B cell (primary cell): Measurements from ENCODE around the gene DNAH10. TPM values are rescaled to one million over a fixed set of nuclear protein-coding genes. Genes with fewer than 3 reads are reported as not detected.

Experiments used
- ATAC-seq: fragments of 200-7000 bp; cut with Tn5 transposase; one replicate; pipeline ENCODE4 v1.10.0; 2021; ENCODE audit warnings: low read depth, mild to moderate bottlenecking, moderate number of reproducible peaks, moderate library complexity
- CTCF ChIA-PET: fragments of 350-600 bp; sonication (Branson Sonifier 250); formaldehyde crosslinking; loops from one replicate; lab custom pipeline; 2021; ENCODE audit warnings: antibody characterized with exemption, inconsistent platforms; lab: Charles Lee
- POLR2A ChIA-PET: fragments of 350-600 bp; sonication (Branson Sonifier 250); formaldehyde crosslinking; loops from one replicate; lab custom pipeline; 2021; ENCODE audit warnings: antibody characterized with exemption; lab: Charles Lee
- DNase-seq: peaks from one replicate; pipeline ENCODE4 v3.0.0; 2013
- H2AFZ ChIP-seq: 2 replicates; pipeline ENCODE4 v1.6.1; 2012; ENCODE audit warnings: mild to moderate bottlenecking, low read depth, low read length; ENCODE audit not compliant: insufficient read depth, poor library complexity, severe bottlenecking
- H3K27ac ChIP-seq, 2 donors: 1 replicate in 1 of 2; 2 replicates in 1 of 2; pipeline ENCODE4 v1.5.1; 2012 to 2013; ENCODE audit warnings: low read length in 2 of 2, mild to moderate bottlenecking in 2 of 2, moderate library complexity in 1 of 2
- H3K27me3 ChIP-seq, 4 experiments: fragments of 200-600 bp in 1 of 4; sonication (generic) in 1 of 4; replicated peaks in 1 of 4; 1 replicate in 2 of 4; 2 replicates in 2 of 4; pipeline versions ENCODE4 v1.6.1 to v1.7.0; 2013 to 2016; ENCODE audit warnings: low read length in 3 of 4, mild to moderate bottlenecking in 2 of 4, mixed read lengths in 1 of 4, moderate library complexity in 1 of 4; ENCODE audit not compliant: insufficient read depth in 4 of 4, control insufficient read depth in 3 of 4; ENCODE audit errors: control extremely low read depth in 1 of 4
- H3K36me3 ChIP-seq, 2 experiments: replicated peaks in 1 of 2; 1 replicate in 1 of 2; 2 replicates in 1 of 2; pipeline versions ENCODE4 v1.6.1 to v1.7.1; 2013; ENCODE audit warnings: low read length in 1 of 2; ENCODE audit not compliant: insufficient read depth in 2 of 2, control insufficient read depth in 1 of 2; ENCODE audit errors: control extremely low read depth in 1 of 2, extremely low read depth in 1 of 2
- H3K4me1 ChIP-seq, 2 donors: fragments of 200-600 bp in 1 of 2; sonication (generic) in 1 of 2; 1 replicate in 1 of 2; 2 replicates in 1 of 2; pipeline versions ENCODE4 v1.5.1 to v1.6.1; 2013 to 2017; ENCODE audit warnings: low read length in 2 of 2; ENCODE audit not compliant: control insufficient read depth in 2 of 2, insufficient read depth in 2 of 2
- H3K4me2 ChIP-seq: replicated peaks from 2 replicates; pipeline ENCODE3; 2012; ENCODE audit warnings: mild to moderate bottlenecking, low read depth, low read length; ENCODE audit not compliant: poor library complexity, severe bottlenecking
- H3K4me3 ChIP-seq, 5 experiments: fragments of 200-600 bp in 1 of 5; sonication (generic) in 1 of 5; 1 replicate in 3 of 5; 2 replicates in 2 of 5; pipeline versions ENCODE4 v1.5.1 to v1.7.0; 2011 to 2016; ENCODE audit warnings: low read length in 4 of 5, mild to moderate bottlenecking in 4 of 5, low read depth in 2 of 5, control low read depth in 1 of 5, moderate library complexity in 1 of 5; ENCODE audit not compliant: insufficient read depth in 1 of 5; ENCODE audit errors: control extremely low read depth in 1 of 5, extremely low read depth in 1 of 5
- H3K79me2 ChIP-seq: fragments of 200-600 bp; sonication (generic); one replicate; pipeline ENCODE4 v1.6.0; 2016; ENCODE audit warnings: low read length; ENCODE audit not compliant: control insufficient read depth, insufficient read depth
- H3K9ac ChIP-seq: fragments of 200-600 bp; sonication (generic); 2 replicates; pipeline ENCODE4 v1.6.1; 2017; ENCODE audit warnings: mild to moderate bottlenecking, low read length, moderate library complexity
- H3K9me3 ChIP-seq, 3 donors: one replicate each; pipeline versions ENCODE4 v1.6.1 to v1.7.1; 2013; ENCODE audit warnings: low read length in 2 of 3; ENCODE audit not compliant: control insufficient read depth in 2 of 3, insufficient read depth in 1 of 3; ENCODE audit errors: control extremely low read depth in 1 of 3
- H4K20me1 ChIP-seq: 2 replicates; pipeline ENCODE4 v1.6.0; 2012; ENCODE audit warnings: mild to moderate bottlenecking, low read length; ENCODE audit not compliant: insufficient read depth, control insufficient read depth, poor library complexity, severe bottlenecking
- H3K27ac Mint-ChIP-seq: one replicate; pipeline ENCODE4 v1.8.0; 2021; ENCODE audit warnings: mixed read lengths
- H3K27me3 Mint-ChIP-seq: one replicate; pipeline ENCODE4 v1.8.0; 2021; ENCODE audit warnings: mixed read lengths
- H3K4me1 Mint-ChIP-seq: one replicate; pipeline ENCODE4 v1.8.0; 2021; ENCODE audit warnings: mixed read lengths
- H3K4me3 Mint-ChIP-seq: one replicate; pipeline ENCODE4 v1.8.0; 2021; ENCODE audit warnings: mixed read lengths
- H3K9me3 Mint-ChIP-seq: one replicate; pipeline ENCODE4 v1.8.0; 2022; ENCODE audit warnings: mixed read lengths; ENCODE audit not compliant: insufficient read depth
- EZH2 ChIP-seq: IDR thresholded peaks from 2 replicates; pipeline ENCODE4 v1.6.1; 2012; ENCODE audit warnings: borderline replicate concordance, low read depth, mild to moderate bottlenecking, moderate library complexity, low read length; ENCODE audit not compliant: insufficient read depth, poor library complexity, severe bottlenecking
- WGBS: methylation state at CpG from one replicate; pipeline ENCODE4 v1.1.5; 2013; ENCODE audit warnings: missing lambda C conversion rate; ENCODE audit not compliant: insufficient coverage; 5-methylcytosine and 5-hydroxymethylcytosine counted together
- intact Hi-C: fragments of 100-400 bp; cut with micrococcal nuclease; formaldehyde crosslinking; loops from one replicate; pipeline ENCODE4 v1.10.0; 2022
- polyA plus RNA-seq: library from polyadenylated mRNA; depleted of rRNA; stranded (reverse); fragments of >200 nt; gene quantifications from 2 replicates; pipeline ENCODE4 v1.2.3, GENCODE V29; 2012
- total RNA-seq, 2 donors: library from RNA; stranded (reverse); fragments of 120-200 nt in 1 of 2; gene quantifications; 1 replicate in 1 of 2; 2 replicates in 1 of 2; pipeline versions ENCODE4 v1.2.3 to v1.2.4, GENCODE V29; 2013 to 2022
- TF ChIP-seq, protein P1 (sequence below): fragments of 200-600 bp; IDR thresholded peaks from one replicate; pipeline ENCODE4 v1.8.0; 2022; ENCODE audit warnings: antibody characterized with exemption, mild to moderate bottlenecking

The DNAH10 gene
- total and polyA plus RNA-seq, 2 donors (not counting 1 experiment from before 2014, with no cell fraction given) = 0.24 to 0.99 TPM

DNA sequence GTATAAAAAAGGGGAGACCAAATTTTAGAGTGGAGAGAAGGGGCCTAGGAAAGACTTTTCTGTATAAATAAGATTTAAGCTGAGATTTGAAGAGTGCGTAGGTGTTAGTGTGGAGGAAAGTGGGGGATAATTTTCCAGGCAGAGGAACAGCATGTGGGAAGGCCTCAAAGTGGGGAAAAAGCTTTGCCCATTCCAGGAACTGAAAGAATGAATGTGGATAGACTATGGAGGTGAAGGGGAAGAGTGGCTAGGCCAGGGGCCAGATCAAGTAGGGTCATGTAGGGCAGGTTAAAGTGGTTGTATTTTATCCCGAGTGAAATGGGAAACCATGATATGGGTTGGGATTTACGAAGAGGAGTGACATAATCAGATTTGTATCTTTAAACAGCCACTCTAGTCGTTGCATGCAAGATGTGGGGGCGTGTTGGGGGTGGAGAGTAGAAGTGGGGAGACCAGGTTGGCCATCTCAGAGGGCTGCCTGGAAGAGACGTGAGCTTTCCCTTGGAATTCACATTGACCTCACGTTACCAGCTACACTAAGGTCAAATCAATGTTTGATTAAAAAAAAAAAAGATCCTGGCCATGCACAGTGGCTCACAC lies 214.2 kb downstream of the DNAH10 start:
- no peaks in the 10 kb centered on the region for H3K9me3 Mint-ChIP-seq
- Histone ChIP-seq H3K79me2 (peaks cover 39% of the 10 kb centered on the region), H3K36me3 (peaks cover 1 to 5% of the 10 kb centered on the region in 2 experiments), H3K27me3 (no peaks in the 10 kb centered on the region), H4K20me1 (no peaks in the 10 kb centered on the region), H3K27ac (no peak overlapping the region), H3K4me2 (no peak overlapping the region), H3K4me1 (peaks cover 13 to 14% of the 10 kb centered on the region in 2 donors), H3K9ac (no peak overlapping the region), H2AFZ (no peak overlapping the region), H3K4me3 (no peak overlapping the region), H3K9me3 (no peaks in the 10 kb centered on the region)
- no peak overlapping the region for H3K4me3 Mint-ChIP-seq
- WGBS = over 99% methylated on average over 6 of the region's 7 CpGs
- ATAC-seq (no peak), DNase-seq (no peak)
- POLR2A ChIA-PET = no interaction called here
- H3K27me3 Mint-ChIP-seq = no peaks in the 10 kb centered on the region
- peaks cover 16% of the 10 kb centered on the region for H3K4me1 Mint-ChIP-seq
- CTCF ChIA-PET = interaction anchor here (0.8 kb wide), 1 partner anchor 11 kb away, joined by 3 read pairs; no protein-coding TSS in a partner anchor
- no peak for TF ChIP-seq EZH2
- TF ChIP-seq, protein P1, sequence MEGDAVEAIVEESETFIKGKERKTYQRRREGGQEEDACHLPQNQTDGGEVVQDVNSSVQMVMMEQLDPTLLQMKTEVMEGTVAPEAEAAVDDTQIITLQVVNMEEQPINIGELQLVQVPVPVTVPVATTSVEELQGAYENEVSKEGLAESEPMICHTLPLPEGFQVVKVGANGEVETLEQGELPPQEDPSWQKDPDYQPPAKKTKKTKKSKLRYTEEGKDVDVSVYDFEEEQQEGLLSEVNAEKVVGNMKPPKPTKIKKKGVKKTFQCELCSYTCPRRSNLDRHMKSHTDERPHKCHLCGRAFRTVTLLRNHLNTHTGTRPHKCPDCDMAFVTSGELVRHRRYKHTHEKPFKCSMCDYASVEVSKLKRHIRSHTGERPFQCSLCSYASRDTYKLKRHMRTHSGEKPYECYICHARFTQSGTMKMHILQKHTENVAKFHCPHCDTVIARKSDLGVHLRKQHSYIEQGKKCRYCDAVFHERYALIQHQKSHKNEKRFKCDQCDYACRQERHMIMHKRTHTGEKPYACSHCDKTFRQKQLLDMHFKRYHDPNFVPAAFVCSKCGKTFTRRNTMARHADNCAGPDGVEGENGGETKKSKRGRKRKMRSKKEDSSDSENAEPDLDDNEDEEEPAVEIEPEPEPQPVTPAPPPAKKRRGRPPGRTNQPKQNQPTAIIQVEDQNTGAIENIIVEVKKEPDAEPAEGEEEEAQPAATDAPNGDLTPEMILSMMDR = no peak
- intact Hi-C loops = loop anchor here (10.0 kb wide), 1 partner anchor 1018 kb away; the partner anchor contains the start of gene BRI3BP
- H3K27ac Mint-ChIP-seq = no peak overlapping the region

DNA sequence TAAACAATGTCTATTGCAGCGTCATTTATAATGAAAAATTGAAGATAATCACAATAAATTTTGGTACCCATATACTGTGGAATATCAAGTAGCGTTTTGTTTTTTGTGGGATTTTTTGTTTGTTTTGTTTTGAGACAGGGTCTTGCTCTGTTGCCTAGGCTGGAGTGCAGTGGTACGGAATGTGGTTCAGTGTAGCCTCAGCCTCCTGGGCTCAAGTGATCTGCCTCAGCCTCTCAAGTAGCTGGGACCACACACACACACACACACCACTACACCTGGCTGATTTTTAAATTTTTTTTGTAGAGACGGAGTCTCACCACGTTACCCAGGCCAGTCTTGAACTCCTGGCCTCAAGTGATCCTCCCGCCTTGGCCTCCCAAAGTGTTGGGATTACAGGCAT lies 217.5 kb downstream of the DNAH10 start:
- Histone ChIP-seq H3K27ac (no peak overlapping the region), H3K4me1 (peaks cover 0 to 2% of the 10 kb centered on the region in 2 donors), H2AFZ (no peak overlapping the region), H3K4me3 (no peak overlapping the region), H3K36me3 (peaks cover 1 to 5% of the 10 kb centered on the region in 2 experiments), H3K9me3 (no peaks in the 10 kb centered on the region), H3K79me2 (peaks cover 48% of the 10 kb centered on the region), H3K4me2 (no peak overlapping the region), H4K20me1 (peaks cover 18% of the 10 kb centered on the region), H3K9ac (no peak overlapping the region), H3K27me3 (no peaks in the 10 kb centered on the region)
- Mint-ChIP-seq H3K27me3 (no peaks in the 10 kb centered on the region), H3K4me1 (peaks cover 8% of the 10 kb centered on the region), H3K9me3 (no peaks in the 10 kb centered on the region), H3K4me3 (no peak overlapping the region), H3K27ac (no peak overlapping the region)
- CTCF ChIA-PET = no interaction called here
- TF ChIP-seq, protein P1 = no peak
- no peak for TF ChIP-seq EZH2
- ATAC-seq (no peak), DNase-seq (no peak)
- intact Hi-C loops = loop anchor here (10.0 kb wide), 1 partner anchor 1015 kb away; the partner anchor contains the start of gene BRI3BP
- WGBS = no CpG with 5 or more reads among the region's 6 CpGs
- POLR2A ChIA-PET = no interaction called here
